Thyroid gland (tissue), 4 donors: ENCODE data around the gene CDK5RAP3. TPM values are rescaled to one million over a fixed set of nuclear protein-coding genes. Genes with fewer than 3 reads are reported as not detected.

ENCODE experiments used
- DNase-seq, 2 donors: peaks; one replicate each; pipeline ENCODE4 v3.0.0-alpha.2; 2019
- H3K27ac ChIP-seq, 3 donors: fragments of 200-600 bp; sonication (generic); 1 replicate in 2 of 3; 2 replicates in 1 of 3; pipeline ENCODE4 v1.5.1; 2016 to 2019; ENCODE audit warnings: mild to moderate bottlenecking in 1 of 3, moderate library complexity in 1 of 3
- H3K27me3 ChIP-seq: fragments of 200-600 bp; sonication (generic); one replicate; pipeline ENCODE4 v1.5.1; 2019
- H3K36me3 ChIP-seq, 2 donors: fragments of 200-600 bp; sonication (generic); one replicate each; pipeline ENCODE4 v1.5.1; 2016 to 2019
- H3K4me1 ChIP-seq, 2 donors: fragments of 200-600 bp; sonication (generic); one replicate each; pipeline ENCODE4 v1.5.1; 2017 to 2019
- H3K4me3 ChIP-seq, 3 donors: fragments of 200-600 bp; sonication (generic); replicated peaks in 1 of 3; 1 replicate in 2 of 3; 2 replicates in 1 of 3; pipeline ENCODE4 v1.5.1; 2016; ENCODE audit warnings: mild to moderate bottlenecking in 1 of 3
- H3K9me3 ChIP-seq: fragments of 200-600 bp; sonication (generic); one replicate; pipeline ENCODE4 v1.5.1; 2017
- CTCF ChIP-seq, 6 experiments: fragments of 200-600 bp in 3 of 6; fragments of 450-650 bp in 3 of 6; sonication (generic) in 3 of 6; IDR thresholded peaks; one replicate each; pipeline ENCODE4 v1.5.1; 2016 to 2019; ENCODE audit warnings: antibody characterized with exemption in 6 of 6, mild to moderate bottlenecking in 2 of 6, inconsistent platforms in 1 of 6, moderate library complexity in 1 of 6
- POLR2A ChIP-seq, 2 donors: fragments of 450-650 bp; IDR thresholded peaks; one replicate each; pipeline ENCODE4 v1.6.1; 2017; ENCODE audit warnings: antibody characterized with exemption in 2 of 2, mild to moderate bottlenecking in 2 of 2, moderate library complexity in 1 of 2
- WGBS, 2 donors: methylation state at CpG; one replicate each; pipeline ENCODE4 v1.1.5; 2017; 5-methylcytosine and 5-hydroxymethylcytosine counted together
- intact Hi-C: fragments of 100-400 bp; cut with DNase I; formaldehyde crosslinking; loops from one replicate; pipeline ENCODE4 v1.15.1; 2023
- total RNA-seq, 4 donors: library from RNA; depleted of rRNA; stranded (reverse); fragments of >200 nt; gene quantifications; one replicate each; pipeline ENCODE4 v1.2.3, GENCODE V29; 2016

Gene CDK5RAP3
- total RNA-seq, 4 donors from 2014 or later: 165 to 221 (median 193) TPM

- no peak overlapping the region for H3K4me3 ChIP-seq
- no peaks in the 10 kb centered on the region for H3K27me3 ChIP-seq
- intact Hi-C loops: no loop called here
- peaks cover 54 to 57% of the 10 kb centered on the region in 2 donors for H3K36me3 ChIP-seq
- no peaks in the 10 kb centered on the region for H3K9me3 ChIP-seq
- 88 to 97% methylated on average over 9 of the region's 9 CpGs for WGBS, 2 donors
- H3K27ac ChIP-seq: no peak overlapping the region
- no peak for DNase-seq
- no peak for TF ChIP-seq POLR2A (IDR thresholded peaks at IDR 0.05)
- no peaks in the 10 kb centered on the region for H3K4me1 ChIP-seq
Measured at GRCh38 chr17:47981462-47981861, 10.5 kb downstream of the CDK5RAP3 start.

- Histone ChIP-seq H3K27me3 (no peaks in the 10 kb centered on the region), H3K36me3 (peaks cover 49 to 51% of the 10 kb centered on the region in 2 donors), H3K9me3 (no peaks in the 10 kb centered on the region), H3K4me3 (no peak overlapping the region), H3K27ac (no peak overlapping the region), H3K4me1 (peaks cover 2 to 4% of the 10 kb centered on the region in 2 donors)
- no peak for TF ChIP-seq POLR2A (IDR thresholded peaks at IDR 0.05)
- no peak for TF ChIP-seq CTCF (IDR thresholded peaks at IDR 0.05)
- DNase-seq: no peak
- 80 to 85% methylated on average over 14 of the region's 14 CpGs for WGBS, 2 donors
- intact Hi-C loops: no loop called here
Measured at GRCh38 chr17:47982091-47982617, 11.2 kb downstream of the CDK5RAP3 start.

GRCh38 chr17:47982645-47983390 lies 11.9 kb downstream of the CDK5RAP3 start:
- Histone ChIP-seq H3K9me3 (no peaks in the 10 kb centered on the region), H3K4me3 (no peak overlapping the region), H3K27ac (no peak overlapping the region), H3K4me1 (peaks cover 9 to 11% of the 10 kb centered on the region in 2 donors), H3K36me3 (peaks cover 42 to 48% of the 10 kb centered on the region in 2 donors), H3K27me3 (no peaks in the 10 kb centered on the region)
- DNase-seq: no peak
- TF ChIP-seq POLR2A (IDR thresholded peaks at IDR 0.05) (no peak), CTCF (IDR thresholded peaks at IDR 0.05) (no peak)
- intact Hi-C loops: no loop called here
- 93% methylated on average over 6 to 8 of the region's 9 CpGs for WGBS, 2 donors

- intact Hi-C loops: no loop called here
- Histone ChIP-seq H3K4me1 (peaks cover 11 to 17% of the 10 kb centered on the region in 2 donors), H3K27ac (no peak overlapping the region), H3K27me3 (no peaks in the 10 kb centered on the region), H3K9me3 (no peaks in the 10 kb centered on the region), H3K4me3 (no peak overlapping the region), H3K36me3 (peaks cover 35 to 43% of the 10 kb centered on the region in 2 donors)
- 73 to 80% methylated on average over 11 of the region's 11 CpGs for WGBS, 2 donors
- no peak for DNase-seq
- TF ChIP-seq POLR2A (IDR thresholded peaks at IDR 0.05) (no peak), CTCF (IDR thresholded peaks at IDR 0.05) (no peak)
Measured at GRCh38 chr17:47983492-47984223, 12.7 kb downstream of the CDK5RAP3 start.

DNA sequence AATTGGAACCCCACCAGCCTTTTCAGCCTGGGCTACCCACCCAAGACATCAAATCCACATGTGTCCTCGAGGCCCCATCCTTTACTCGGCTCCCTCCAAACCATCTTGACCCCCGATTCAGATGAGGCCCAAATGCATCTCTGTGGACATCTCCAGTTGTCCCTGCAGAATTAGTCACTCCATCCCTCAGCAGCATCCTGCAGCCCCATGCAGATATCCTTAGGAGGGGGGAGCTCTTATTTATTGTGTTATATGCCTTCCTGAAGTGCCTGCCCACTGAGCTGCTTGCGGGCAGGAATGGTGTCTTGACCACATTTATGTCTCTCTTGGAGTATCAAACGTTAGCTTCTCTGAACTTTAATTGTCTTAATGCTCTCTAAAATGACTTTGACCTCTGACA lies 15.6 kb downstream of the CDK5RAP3 start:
- peaks cover 6 to 14% of the 10 kb centered on the region in 2 donors for H3K36me3 ChIP-seq
- H3K27me3 ChIP-seq: no peaks in the 10 kb centered on the region
- H3K9me3 ChIP-seq: no peaks in the 10 kb centered on the region
- intact Hi-C loops: no loop called here
- 81 to 82% methylated on average over 5 of the region's 5 CpGs for WGBS, 2 donors
- H3K4me1 ChIP-seq: peaks cover 11 to 19% of the 10 kb centered on the region in 2 donors
- peak overlapping the region; percentile 72 to 93 (median 89) for H3K27ac ChIP-seq
- TF ChIP-seq CTCF (IDR thresholded peaks at IDR 0.05) (no peak), POLR2A (IDR thresholded peaks at IDR 0.05) (no peak)
- no peak overlapping the region for H3K4me3 ChIP-seq
- no peak for DNase-seq
